Measurements from ENCODE around the gene NFATC3. TPM values are rescaled to one million over a fixed set of nuclear protein-coding genes. Genes with fewer than 3 reads are reported as not detected.

NFATC3 gene
- total RNA-seq, 1 experiment from 2014 or later, result 33.0 TPM

- H3K14ac ChIP-seq (ENCODE audit: insufficient read depth, low read length), result no peak overlapping the region
- H4K91ac ChIP-seq (ENCODE audit: insufficient read length, low read depth, low read length), result no peak overlapping the region
- no peak overlapping the region for H2AFZ ChIP-seq (ENCODE audit: low read length)
- Mint-ChIP-seq H3K4me3 (no peak overlapping the region), H3K27me3 (ENCODE audit: low read depth) (no peaks in the 10 kb centered on the region), H3K36me3 (ENCODE audit: insufficient read depth in 1 of 3, low read depth in 3 of 3) (peaks cover 44 to 54% (median 53%) of the 10 kb centered on the region in 3 experiments), H3K4me1 (no peaks in the 10 kb centered on the region), H3K9me3 (peaks cover 2 to 4% of the 10 kb centered on the region in 2 experiments; a peak in 2 of 5 replicates), H3K27ac (no peak overlapping the region)
- WGBS (ENCODE audit: extremely low coverage, insufficient read length, low lambda C conversion rate), result no CpG with 5 or more reads among the region's 7 CpGs
- no peak overlapping the region for H3K56ac ChIP-seq (ENCODE audit: insufficient read length, low read depth, low read length)
- no peak overlapping the region for H2AK5ac ChIP-seq (ENCODE audit: insufficient read length, low read length)
- no peak overlapping the region for H3K4ac ChIP-seq (ENCODE audit: low read depth, low read length)
- no peaks in the 10 kb centered on the region for H3K79me1 ChIP-seq (ENCODE audit: insufficient read depth, low read depth, low read length, poor library complexity, severe bottlenecking)
- H3K79me2 ChIP-seq (ENCODE audit: insufficient read depth, low read length), result no peaks in the 10 kb centered on the region
- no peak overlapping the region for H2BK12ac ChIP-seq (ENCODE audit: insufficient read length, low read depth, low read length)
- no peak overlapping the region for H3K27ac ChIP-seq (ENCODE audit: insufficient read length, low read depth, low read length)
- H2BK15ac ChIP-seq (ENCODE audit: low read depth, low read length), result no peak overlapping the region
- H3K23ac ChIP-seq (ENCODE audit: insufficient read length, low read depth, low read length), result no peak overlapping the region
- H4K20me1 ChIP-seq (ENCODE audit: control insufficient read depth, insufficient read depth, insufficient read length), result no peaks in the 10 kb centered on the region
- H2BK120ac ChIP-seq (ENCODE audit: low read depth, low read length, poor library complexity, severe bottlenecking), result no peak overlapping the region
- H4K8ac ChIP-seq (replicated peaks; ENCODE audit: insufficient read length, low read depth, low read length), result no peak overlapping the region
- TF ChIP-seq CTCF (conservative IDR thresholded peaks at IDR 0.05), result no peak
- no peaks in the 10 kb centered on the region for H3K27me3 ChIP-seq (ENCODE audit: insufficient read depth, low read length)
- no peak overlapping the region for H3K9ac ChIP-seq (ENCODE audit: extremely low read depth, insufficient read length, low read length)
- no peaks in the 10 kb centered on the region for H3K23me2 ChIP-seq (ENCODE audit: insufficient read length, low read depth, low read length, poor library complexity, severe bottlenecking)
- no peak overlapping the region for H3K4me2 ChIP-seq (ENCODE audit: insufficient read depth, insufficient read length, low read length)
- H3K4me1 ChIP-seq (ENCODE audit: insufficient read depth, low read length), result no peaks in the 10 kb centered on the region
- no peak for DNase-seq
- H3K9me3 ChIP-seq (ENCODE audit: control insufficient read depth, low read depth, low read length), result no peaks in the 10 kb centered on the region
- H2BK20ac ChIP-seq (ENCODE audit: low read depth, low read length, poor library complexity, severe bottlenecking), result no peak overlapping the region
- no peak overlapping the region for H2BK5ac ChIP-seq (ENCODE audit: insufficient read length, low read length)
- H3K18ac ChIP-seq (ENCODE audit: insufficient read length, low read depth, low read length), result no peak overlapping the region
- H3T11ph ChIP-seq (ENCODE audit: low read length), result no peak overlapping the region
- H4K5ac ChIP-seq (ENCODE audit: insufficient read length, low read depth, low read length), result no peak overlapping the region
These were observed 101.7 kb downstream of the NFATC3 start for GRCh38 chr16:68186877-68187276.
